ENCODE results near the gene NRCAM.

NRCAM gene

DNA sequence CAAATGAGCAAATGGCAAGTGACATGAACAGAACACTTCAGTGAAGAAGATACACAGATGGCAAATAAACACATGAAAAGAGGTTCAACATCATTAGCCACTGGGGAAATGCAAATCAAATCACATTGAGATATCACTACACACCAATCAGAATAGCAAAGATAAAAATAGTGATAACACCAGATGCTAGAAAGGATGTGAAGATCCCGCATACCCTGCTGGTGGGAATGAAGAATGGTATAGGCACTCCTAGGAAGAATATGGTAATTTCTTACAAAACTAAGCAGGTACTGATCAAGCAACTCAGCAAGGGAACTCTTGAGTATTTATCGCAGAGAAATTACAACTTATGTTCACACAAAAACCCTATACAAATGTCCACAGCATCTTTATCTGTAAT, 337.3 kb downstream of the NRCAM start:
- no peak overlapping the region for H3K9ac ChIP-seq (ENCODE audit: low read depth, low read length)
- H3K4me3 ChIP-seq (ENCODE audit: low read depth, low read length): no peak overlapping the region
- no peaks in the 10 kb centered on the region for H3K36me3 ChIP-seq (ENCODE audit: control insufficient read depth, insufficient read depth, low read length)
- no peaks in the 10 kb centered on the region for H3K27me3 ChIP-seq (ENCODE audit: control insufficient read depth, insufficient read depth, low read length)
- peaks cover 3% of the 10 kb centered on the region for H3K4me1 ChIP-seq (ENCODE audit: control insufficient read depth, insufficient read depth, low read length)
- H3K9me3 ChIP-seq (ENCODE audit: control insufficient read depth, insufficient read depth, low read length): no peaks in the 10 kb centered on the region

DNA sequence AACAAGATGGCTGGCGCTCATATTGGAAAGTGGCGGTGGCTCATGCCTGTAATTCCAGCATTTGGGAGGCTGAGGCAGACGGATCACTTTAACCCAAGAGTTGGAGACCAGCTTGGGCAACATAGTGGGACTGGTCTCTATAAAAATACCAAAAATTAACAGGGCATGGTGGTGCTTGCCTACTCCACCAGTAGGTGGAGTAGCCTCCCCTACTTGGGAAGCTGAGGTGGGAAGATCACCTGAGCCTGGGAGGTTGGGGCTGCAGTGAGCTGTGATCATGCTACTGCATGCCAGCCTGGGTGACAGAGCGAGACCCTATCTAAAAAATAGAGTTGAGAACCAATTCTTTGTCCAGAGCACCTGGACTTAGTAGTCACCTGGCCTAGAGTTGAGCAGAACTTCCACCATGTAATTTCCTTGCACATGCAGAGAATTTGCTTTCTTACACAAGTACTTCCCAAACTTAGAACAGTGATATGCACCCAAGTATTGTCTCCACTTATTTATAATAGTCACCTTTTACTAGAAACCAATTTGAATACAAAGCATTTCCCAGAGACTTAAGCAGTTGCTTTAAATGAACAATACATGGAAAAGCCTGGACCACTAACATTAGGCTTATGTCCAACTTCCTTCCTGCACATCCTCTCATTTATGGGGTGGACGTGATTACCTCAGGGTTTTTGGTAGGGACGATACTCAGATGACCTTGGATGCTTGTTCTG, 342.0 kb downstream of the NRCAM start:
- H3K4me3 ChIP-seq (ENCODE audit: low read depth, low read length): no peak overlapping the region
- H3K4me1 ChIP-seq (ENCODE audit: control insufficient read depth, insufficient read depth, low read length): peaks cover 3% of the 10 kb centered on the region
- no peak overlapping the region for H3K9ac ChIP-seq (ENCODE audit: low read depth, low read length)
- H3K27me3 ChIP-seq (ENCODE audit: control insufficient read depth, insufficient read depth, low read length): no peaks in the 10 kb centered on the region
- H3K9me3 ChIP-seq (ENCODE audit: control insufficient read depth, insufficient read depth, low read length): no peaks in the 10 kb centered on the region
- no peaks in the 10 kb centered on the region for H3K36me3 ChIP-seq (ENCODE audit: control insufficient read depth, insufficient read depth, low read length)

DNA sequence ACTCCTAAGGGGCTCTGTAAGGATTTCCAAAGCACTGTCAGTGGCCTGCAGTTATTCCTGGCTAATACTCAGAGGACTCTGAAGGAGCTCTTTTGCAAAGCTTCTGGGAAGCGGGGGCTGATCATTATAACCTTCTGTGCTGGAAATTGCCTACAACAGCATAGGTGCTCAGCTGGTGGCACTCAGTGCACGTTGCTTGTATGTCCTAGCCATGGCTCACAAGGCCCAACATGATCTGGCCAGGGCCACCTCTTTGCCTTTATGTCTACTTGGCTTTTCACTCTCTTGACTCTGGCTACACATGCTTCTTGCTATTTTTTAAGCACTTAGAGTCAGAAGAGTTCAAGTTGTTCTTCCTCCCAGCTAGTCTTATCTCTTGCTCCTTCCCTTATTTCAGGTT, 343.6 kb downstream of the NRCAM start:
- peaks cover 3% of the 10 kb centered on the region for H3K4me1 ChIP-seq (ENCODE audit: control insufficient read depth, insufficient read depth, low read length)

DNA sequence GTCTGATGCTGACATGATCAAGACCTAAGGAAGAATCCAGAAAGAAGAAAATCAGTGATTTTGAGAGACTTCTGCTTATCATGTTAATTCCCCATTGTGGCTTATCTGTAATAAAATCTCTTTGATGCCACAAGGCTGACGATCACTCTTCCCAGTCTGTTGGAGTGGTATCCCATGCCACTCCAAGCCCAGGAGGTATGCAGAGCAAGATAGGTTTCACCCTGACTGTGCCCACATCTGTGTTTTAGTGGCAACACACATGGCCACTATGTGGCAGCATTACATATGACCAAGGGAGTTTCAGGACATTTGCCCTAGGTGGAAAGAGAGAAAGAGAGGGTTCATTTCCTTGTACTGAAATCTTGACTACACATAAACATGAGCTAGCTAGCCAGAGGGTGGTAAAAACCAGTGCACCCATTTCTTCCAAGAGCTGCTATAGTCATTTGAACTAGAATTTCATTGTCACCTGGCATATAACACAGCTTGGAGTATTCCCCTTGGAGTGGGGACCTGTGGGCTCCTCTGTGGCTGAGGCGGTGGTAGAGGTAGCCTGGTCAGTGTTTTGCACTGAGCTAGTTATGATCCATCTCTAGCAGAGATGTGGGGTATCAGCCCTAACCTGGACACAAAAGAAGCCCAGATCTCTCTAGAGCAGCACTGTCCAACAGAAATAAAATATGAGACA, 346.9 kb downstream of the NRCAM start:
- no peaks in the 10 kb centered on the region for H3K27me3 ChIP-seq (ENCODE audit: control insufficient read depth, insufficient read depth, low read length)
- peaks cover 2% of the 10 kb centered on the region for H3K4me1 ChIP-seq (ENCODE audit: control insufficient read depth, insufficient read depth, low read length)
- H3K9ac ChIP-seq (ENCODE audit: low read depth, low read length): no peak overlapping the region
- H3K9me3 ChIP-seq (ENCODE audit: control insufficient read depth, insufficient read depth, low read length): no peaks in the 10 kb centered on the region
- H3K4me3 ChIP-seq (ENCODE audit: low read depth, low read length): no peak overlapping the region
- H3K36me3 ChIP-seq (ENCODE audit: control insufficient read depth, insufficient read depth, low read length): no peaks in the 10 kb centered on the region

More for the DNA sequence above, 343.6 kb downstream of the NRCAM start:
- H3K4me3 ChIP-seq (ENCODE audit: low read depth, low read length): no peak overlapping the region
- H3K9me3 ChIP-seq (ENCODE audit: control insufficient read depth, insufficient read depth, low read length): no peaks in the 10 kb centered on the region
- H3K36me3 ChIP-seq (ENCODE audit: control insufficient read depth, insufficient read depth, low read length): no peaks in the 10 kb centered on the region
- no peaks in the 10 kb centered on the region for H3K27me3 ChIP-seq (ENCODE audit: control insufficient read depth, insufficient read depth, low read length)
- no peak overlapping the region for H3K9ac ChIP-seq (ENCODE audit: low read depth, low read length)

DNA sequence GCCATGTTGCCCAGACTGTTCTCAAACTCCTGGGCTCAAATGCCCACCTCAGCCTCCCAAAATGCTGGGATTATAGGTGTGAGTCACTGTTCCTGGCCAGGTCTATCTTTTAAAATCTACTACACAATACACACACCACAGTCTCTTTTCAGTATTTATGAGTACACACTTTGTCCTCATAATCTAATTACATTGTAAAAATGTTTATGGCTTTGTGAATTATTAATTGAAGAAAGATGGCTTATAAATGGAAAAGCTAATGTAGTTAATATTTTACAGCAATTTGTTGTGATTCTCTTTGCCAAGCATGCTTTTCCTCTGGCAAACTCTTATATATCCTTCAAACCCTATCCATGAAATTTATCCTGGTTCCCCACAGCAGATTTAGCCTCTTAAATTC, 348.1 kb downstream of the NRCAM start:
- Histone ChIP-seq H3K36me3 (ENCODE audit: control insufficient read depth, insufficient read depth, low read length) (no peaks in the 10 kb centered on the region), H3K4me1 (ENCODE audit: control insufficient read depth, insufficient read depth, low read length) (no peaks in the 10 kb centered on the region), H3K9ac (ENCODE audit: low read depth, low read length) (no peak overlapping the region), H3K4me3 (ENCODE audit: low read depth, low read length) (no peak overlapping the region), H3K27me3 (ENCODE audit: control insufficient read depth, insufficient read depth, low read length) (no peaks in the 10 kb centered on the region), H3K9me3 (ENCODE audit: control insufficient read depth, insufficient read depth, low read length) (no peaks in the 10 kb centered on the region)

DNA sequence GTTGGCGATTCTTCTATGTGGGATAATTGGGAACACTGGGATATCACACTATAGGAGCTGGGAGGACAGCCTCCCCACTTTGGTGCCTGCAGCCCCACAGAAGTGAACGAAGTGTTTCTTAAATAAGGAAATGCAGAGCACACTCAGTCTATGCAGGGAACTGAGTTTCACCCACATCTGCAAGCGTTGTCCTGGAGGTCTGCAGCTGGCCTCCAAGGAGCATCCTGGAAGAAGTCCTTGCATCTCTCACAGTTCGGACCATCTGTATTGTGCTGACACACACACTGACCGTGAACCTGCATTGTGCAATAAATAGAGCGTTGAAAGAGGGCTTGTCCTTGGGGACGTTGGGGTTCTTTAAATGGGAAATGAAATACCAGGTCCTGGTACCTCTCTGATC, 351.9 kb downstream of the NRCAM start:
- H3K9ac ChIP-seq (ENCODE audit: low read depth, low read length): no peak overlapping the region
- no peaks in the 10 kb centered on the region for H3K27me3 ChIP-seq (ENCODE audit: control insufficient read depth, insufficient read depth, low read length)
- no peaks in the 10 kb centered on the region for H3K36me3 ChIP-seq (ENCODE audit: control insufficient read depth, insufficient read depth, low read length)
- H3K4me1 ChIP-seq (ENCODE audit: control insufficient read depth, insufficient read depth, low read length): no peaks in the 10 kb centered on the region
- no peak overlapping the region for H3K4me3 ChIP-seq (ENCODE audit: low read depth, low read length)
- no peaks in the 10 kb centered on the region for H3K9me3 ChIP-seq (ENCODE audit: control insufficient read depth, insufficient read depth, low read length)

DNA sequence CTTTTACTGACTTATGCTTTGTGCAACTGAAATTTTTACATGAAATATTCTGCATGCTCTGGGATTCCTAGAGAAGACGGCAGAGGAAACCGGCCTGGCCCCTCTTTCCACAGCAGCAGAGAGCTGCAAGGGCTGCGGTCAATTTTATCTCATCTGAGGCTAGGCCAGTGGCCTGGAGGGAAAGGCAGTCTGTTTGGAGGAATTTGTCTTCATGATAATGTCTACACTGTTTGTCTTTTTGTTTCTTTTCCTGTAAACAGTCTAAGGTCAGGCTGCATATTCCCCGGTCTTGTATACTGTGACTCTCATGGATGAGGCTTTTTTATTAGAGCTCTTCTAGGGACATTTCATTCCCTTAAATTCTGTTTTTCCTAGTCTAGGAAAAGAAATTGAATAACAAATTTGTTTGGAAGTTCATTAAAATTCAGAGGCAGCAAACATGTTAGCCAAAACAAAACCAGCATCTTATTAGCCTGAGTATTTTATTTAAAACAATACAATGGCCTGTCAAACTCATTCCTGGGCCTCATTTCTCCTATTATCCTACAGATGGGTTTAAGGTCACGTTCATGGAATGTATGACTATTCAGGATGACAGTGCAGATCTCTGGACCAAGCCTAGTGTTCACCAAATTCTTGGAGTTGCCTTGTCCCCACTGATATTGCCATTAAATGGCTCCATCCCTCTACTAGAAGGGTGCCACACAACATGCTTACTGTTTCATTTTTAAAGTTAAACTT, 352.5 kb downstream of the NRCAM start:
- no peak overlapping the region for H3K9ac ChIP-seq (ENCODE audit: low read depth, low read length)
- no peaks in the 10 kb centered on the region for H3K27me3 ChIP-seq (ENCODE audit: control insufficient read depth, insufficient read depth, low read length)
- no peaks in the 10 kb centered on the region for H3K4me1 ChIP-seq (ENCODE audit: control insufficient read depth, insufficient read depth, low read length)
- H3K4me3 ChIP-seq (ENCODE audit: low read depth, low read length): no peak overlapping the region
- no peaks in the 10 kb centered on the region for H3K9me3 ChIP-seq (ENCODE audit: control insufficient read depth, insufficient read depth, low read length)
- no peaks in the 10 kb centered on the region for H3K36me3 ChIP-seq (ENCODE audit: control insufficient read depth, insufficient read depth, low read length)

DNA sequence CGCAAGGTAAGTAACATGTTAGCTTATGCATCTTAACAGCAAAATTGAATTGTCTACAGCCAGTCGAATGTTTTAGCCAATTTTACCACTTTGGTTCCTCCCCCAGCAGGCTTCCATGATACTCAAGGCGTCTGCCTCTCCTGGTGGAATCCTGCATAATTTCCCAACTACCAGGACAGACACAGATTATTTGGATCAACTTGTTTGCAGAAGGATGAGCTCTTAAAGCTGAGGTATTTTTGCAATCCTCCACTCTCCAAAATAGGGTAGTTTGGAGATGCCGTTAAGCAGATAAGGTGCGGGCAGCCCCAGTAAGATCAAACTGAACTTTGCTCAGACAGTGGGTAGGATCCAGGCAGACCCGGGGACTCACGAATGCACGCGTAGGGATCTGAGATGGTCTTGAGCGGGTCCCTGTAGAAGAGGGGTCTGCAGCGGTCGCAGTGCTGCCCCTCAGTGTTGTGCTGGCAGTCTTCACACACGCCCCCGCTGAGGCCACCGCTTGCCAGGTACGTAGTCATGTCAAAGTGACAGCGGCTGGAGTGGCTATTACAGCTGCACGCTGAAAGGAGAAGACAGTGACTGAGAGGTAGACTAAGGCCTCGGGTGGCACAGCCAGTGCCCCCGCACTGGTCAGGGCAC, 353.4 kb downstream of the NRCAM start:
- H3K36me3 ChIP-seq (ENCODE audit: control insufficient read depth, insufficient read depth, low read length): no peaks in the 10 kb centered on the region
- H3K4me1 ChIP-seq (ENCODE audit: control insufficient read depth, insufficient read depth, low read length): no peaks in the 10 kb centered on the region
- no peak overlapping the region for H3K9ac ChIP-seq (ENCODE audit: low read depth, low read length)
- no peaks in the 10 kb centered on the region for H3K27me3 ChIP-seq (ENCODE audit: control insufficient read depth, insufficient read depth, low read length)
- no peak overlapping the region for H3K4me3 ChIP-seq (ENCODE audit: low read depth, low read length)
- H3K9me3 ChIP-seq (ENCODE audit: control insufficient read depth, insufficient read depth, low read length): no peaks in the 10 kb centered on the region

DNA sequence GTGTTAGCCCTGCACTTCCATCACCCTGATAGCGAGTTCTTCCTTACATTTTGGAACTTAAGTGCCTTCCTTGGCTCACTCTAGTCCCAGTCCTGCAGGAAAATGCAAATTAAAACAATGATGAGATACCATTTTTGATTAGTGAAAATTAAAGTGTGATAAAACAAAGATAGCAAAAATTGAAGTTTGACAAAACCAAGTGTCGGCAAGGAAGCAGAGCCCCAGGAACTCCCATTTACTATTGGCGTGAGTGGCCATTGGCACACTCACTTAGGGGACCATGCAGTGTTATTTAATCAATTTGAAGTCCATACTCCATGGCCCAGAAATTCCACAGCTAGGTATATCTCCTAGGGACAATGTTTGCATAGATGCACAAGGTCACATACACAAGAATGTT, 354.5 kb downstream of the NRCAM start:
- no peaks in the 10 kb centered on the region for H3K27me3 ChIP-seq (ENCODE audit: control insufficient read depth, insufficient read depth, low read length)
- no peaks in the 10 kb centered on the region for H3K36me3 ChIP-seq (ENCODE audit: control insufficient read depth, insufficient read depth, low read length)
- no peak overlapping the region for H3K9ac ChIP-seq (ENCODE audit: low read depth, low read length)
- no peaks in the 10 kb centered on the region for H3K4me1 ChIP-seq (ENCODE audit: control insufficient read depth, insufficient read depth, low read length)
- H3K4me3 ChIP-seq (ENCODE audit: low read depth, low read length): no peak overlapping the region
- H3K9me3 ChIP-seq (ENCODE audit: control insufficient read depth, insufficient read depth, low read length): no peaks in the 10 kb centered on the region

DNA sequence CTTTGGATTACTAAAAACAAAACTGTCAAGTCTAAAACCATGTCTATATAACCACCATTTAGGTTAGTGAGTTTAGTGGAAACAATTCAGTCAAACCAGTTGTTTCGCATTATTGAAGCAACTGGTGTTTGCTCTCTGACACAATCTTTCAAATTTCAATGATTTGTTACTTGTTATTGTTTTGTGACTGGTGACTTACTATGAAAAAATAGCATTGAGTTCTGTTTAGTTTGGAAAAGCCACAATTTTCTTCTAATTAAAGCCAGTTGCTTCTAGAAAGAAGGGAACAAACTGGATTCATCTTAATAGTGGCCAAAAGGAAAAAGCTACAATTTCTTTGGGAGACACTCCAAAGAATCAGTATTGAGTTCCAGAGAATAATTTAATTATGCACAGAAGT, 356.5 kb downstream of the NRCAM start:
- no peak overlapping the region for H3K9ac ChIP-seq (ENCODE audit: low read depth, low read length)
- no peak overlapping the region for H3K4me3 ChIP-seq (ENCODE audit: low read depth, low read length)
- no peaks in the 10 kb centered on the region for H3K27me3 ChIP-seq (ENCODE audit: control insufficient read depth, insufficient read depth, low read length)
- no peaks in the 10 kb centered on the region for H3K9me3 ChIP-seq (ENCODE audit: control insufficient read depth, insufficient read depth, low read length)
- no peaks in the 10 kb centered on the region for H3K4me1 ChIP-seq (ENCODE audit: control insufficient read depth, insufficient read depth, low read length)
- no peaks in the 10 kb centered on the region for H3K36me3 ChIP-seq (ENCODE audit: control insufficient read depth, insufficient read depth, low read length)

DNA sequence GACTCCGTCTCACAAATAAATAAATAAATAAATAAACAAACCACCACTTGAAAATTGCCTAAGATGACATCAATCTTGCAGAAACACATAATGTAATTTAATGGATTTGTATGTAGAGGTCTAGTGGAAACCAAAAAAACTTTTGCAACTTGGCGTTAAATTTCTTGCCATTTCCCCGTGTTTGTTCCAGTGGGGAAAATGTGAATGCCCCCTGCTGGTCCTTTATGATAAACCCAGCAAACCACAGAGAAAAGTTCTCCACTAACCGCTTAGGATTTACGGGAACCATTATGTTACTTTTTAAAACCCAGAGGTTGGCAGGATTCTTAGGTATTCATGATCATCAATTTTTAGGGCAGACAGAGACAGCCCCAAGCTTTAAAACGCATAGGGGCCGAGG, 358.5 kb downstream of the NRCAM start:
- no peaks in the 10 kb centered on the region for H3K4me1 ChIP-seq (ENCODE audit: control insufficient read depth, insufficient read depth, low read length)
- H3K27me3 ChIP-seq (ENCODE audit: control insufficient read depth, insufficient read depth, low read length): no peaks in the 10 kb centered on the region

More for the DNA sequence above, 358.5 kb downstream of the NRCAM start:
- no peaks in the 10 kb centered on the region for H3K9me3 ChIP-seq (ENCODE audit: control insufficient read depth, insufficient read depth, low read length)
- H3K4me3 ChIP-seq (ENCODE audit: low read depth, low read length): no peak overlapping the region
- no peaks in the 10 kb centered on the region for H3K36me3 ChIP-seq (ENCODE audit: control insufficient read depth, insufficient read depth, low read length)
- H3K9ac ChIP-seq (ENCODE audit: low read depth, low read length): no peak overlapping the region

All from iPS-15b (cell line).